ENCODE results near the gene IER3IP1. TPM values are rescaled to one million over a fixed set of nuclear protein-coding genes. Genes with fewer than 3 reads are reported as not detected.
A peak's percentile ranks its signal among the peaks of the same experiment; 100 is the strongest.
"Not testable (repeated sequence)": the region's sequence is repeated elsewhere in the genome, so short reads cannot be mapped to it uniquely, and the experiment has no call there.

The IER3IP1 gene
- total RNA-seq, result 1 to 10 TPM; 8.6 to 9.7 TPM

- peak within 1 kb of the TSS in 1 of 2 donors; percentile 85 for H3K27ac Mint-ChIP-seq
Observed at GRCh38 chr18:47175898-47176575, at the start of gene IER3IP1. Gene IER3IP1, minus strand, starts transcription at chr18:47176364. Its CDS starts 87 bp downstream, at chr18:47176277.

GRCh38 chr18:47215554-47216138 lies 39.5 kb upstream of the IER3IP1 start:
- Mint-ChIP-seq H3K27ac (no peak overlapping the region), H3K9me3 (no peaks in the 10 kb centered on the region), H3K36me3 (no peaks in the 10 kb centered on the region)
- ATAC-seq (peak; percentile 60 to 88), DNase-seq (ENCODE audit: low spot score in 2 of 2) (peak in 1 of 2 donors; percentile 13)

More at GRCh38 chr18:47175898-47176575, at the start of gene IER3IP1:
- no peaks in the 10 kb centered on the region for H3K9me3 Mint-ChIP-seq
- peak; percentile 83 to 91 for DNase-seq (ENCODE audit: low spot score in 2 of 2)
- ATAC-seq, result peak; percentile 93
- no peaks in the 10 kb centered on the region for H3K36me3 Mint-ChIP-seq

- no peak for ATAC-seq
- Mint-ChIP-seq H3K27ac (no peak overlapping the region), H3K9me3 (no peaks in the 10 kb centered on the region), H3K36me3 (no peaks in the 10 kb centered on the region)
- no peak for DNase-seq (ENCODE audit: low spot score in 2 of 2)
Observed at GRCh38 chr18:47209171-47209570, 33.0 kb upstream of the IER3IP1 start.

- ATAC-seq (no peak), DNase-seq (ENCODE audit: low spot score in 2 of 2) (no peak)
- Mint-ChIP-seq H3K9me3 (no peaks in the 10 kb centered on the region), H3K36me3 (no peaks in the 10 kb centered on the region), H3K27ac (no peak overlapping the region)
Observed at GRCh38 chr18:47206945-47207637, 30.9 kb upstream of the IER3IP1 start.

- DNase-seq (ENCODE audit: low spot score in 2 of 2) (peak in 1 of 2 donors; percentile 44), ATAC-seq (peak; percentile 41 to 51)
- Mint-ChIP-seq H3K9me3 (no peaks in the 10 kb centered on the region), H3K36me3 (no peaks in the 10 kb centered on the region), H3K27ac (no peak overlapping the region)
Observed at GRCh38 chr18:47204908-47205522, 28.9 kb upstream of the IER3IP1 start.

- H3K36me3 Mint-ChIP-seq, result no peaks in the 10 kb centered on the region
- no peak overlapping the region for H3K27ac Mint-ChIP-seq
- no peak for ATAC-seq
- no peak for DNase-seq (ENCODE audit: low spot score in 2 of 2)
- H3K9me3 Mint-ChIP-seq, result no peaks in the 10 kb centered on the region
Observed at GRCh38 chr18:47203626-47204464, 27.7 kb upstream of the IER3IP1 start.

- not testable (repeated sequence) for DNase-seq (ENCODE audit: low spot score in 2 of 2); H3K9me3 Mint-ChIP-seq; H3K36me3 Mint-ChIP-seq; H3K27ac Mint-ChIP-seq; ATAC-seq
Observed at GRCh38 chr18:47195961-47196360, 19.8 kb upstream of the IER3IP1 start.

GRCh38 chr18:47191961-47192360 lies 15.8 kb upstream of the IER3IP1 start:
- Mint-ChIP-seq H3K36me3 (peaks cover 0 to 4% of the 10 kb centered on the region in 2 donors), H3K27ac (no peak overlapping the region), H3K9me3 (no peaks in the 10 kb centered on the region)
- DNase-seq (ENCODE audit: low spot score in 2 of 2) (no peak), ATAC-seq (peak in 1 of 2 donors; percentile 74)

DNA sequence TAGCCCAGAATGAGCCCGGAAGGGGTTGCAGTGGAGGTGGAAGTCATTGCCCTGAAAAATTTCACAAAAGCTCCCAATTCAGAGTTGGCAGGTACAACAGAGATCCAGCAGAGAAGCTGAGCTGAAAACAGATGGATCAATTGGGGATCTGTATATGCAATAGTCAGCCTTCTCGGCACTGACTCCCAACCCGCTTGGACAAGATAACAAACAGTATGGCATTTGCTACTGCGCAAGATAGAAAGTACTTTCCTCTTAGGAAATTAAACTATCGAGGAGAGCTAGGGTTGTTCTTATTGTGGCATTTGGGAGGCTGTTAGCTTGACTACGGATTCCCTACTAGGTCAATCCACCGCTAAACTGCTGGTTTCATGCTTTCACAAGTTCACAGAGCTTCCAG lies 11.6 kb upstream of the IER3IP1 start:
- ATAC-seq (no peak), DNase-seq (ENCODE audit: low spot score in 2 of 2) (no peak)
- Mint-ChIP-seq H3K27ac (no peak overlapping the region), H3K36me3 (peaks cover 10 to 14% of the 10 kb centered on the region in 2 donors), H3K9me3 (peaks cover 7 to 22% of the 10 kb centered on the region in 2 donors)

GRCh38 chr18:47184419-47185050 lies 8.4 kb upstream of the IER3IP1 start:
- no peak for ATAC-seq
- peaks cover 7 to 22% of the 10 kb centered on the region in 2 donors for H3K9me3 Mint-ChIP-seq
- H3K27ac Mint-ChIP-seq, result no peak overlapping the region
- H3K36me3 Mint-ChIP-seq, result peaks cover 10 to 14% of the 10 kb centered on the region in 2 donors
- no peak for DNase-seq (ENCODE audit: low spot score in 2 of 2)

GRCh38 chr18:47182156-47182555 lies 6.0 kb upstream of the IER3IP1 start:
- ATAC-seq; H3K27ac Mint-ChIP-seq; DNase-seq (ENCODE audit: low spot score in 2 of 2): not testable (repeated sequence)
- Mint-ChIP-seq H3K9me3 (peaks cover 7 to 22% of the 10 kb centered on the region in 2 donors), H3K36me3 (peaks cover 10 to 14% of the 10 kb centered on the region in 2 donors)

DNA sequence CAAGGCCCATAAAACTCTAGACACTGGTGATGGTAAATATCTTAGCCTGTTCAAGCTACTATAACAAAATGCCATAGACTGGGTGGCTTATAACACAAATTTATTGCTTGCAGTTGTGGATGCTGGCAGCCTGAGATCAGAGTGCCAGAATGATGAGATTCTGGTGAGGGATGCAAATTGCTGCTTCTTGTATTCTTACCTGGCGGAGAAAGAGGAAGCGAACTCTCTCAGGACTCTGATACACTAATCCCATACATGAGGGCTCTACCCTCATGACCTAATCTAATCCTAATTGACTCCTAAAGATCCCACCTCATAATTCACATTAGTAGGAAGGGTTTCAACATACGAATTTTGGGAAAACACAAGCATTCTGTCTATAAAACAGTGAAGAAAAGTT lies 4.6 kb upstream of the IER3IP1 start:
- H3K27ac Mint-ChIP-seq, result no peak overlapping the region
- peaks cover 10 to 14% of the 10 kb centered on the region in 2 donors for H3K36me3 Mint-ChIP-seq
- peaks cover 7 to 19% of the 10 kb centered on the region in 2 donors for H3K9me3 Mint-ChIP-seq
- ATAC-seq (no peak), DNase-seq (ENCODE audit: low spot score in 2 of 2) (no peak)

GRCh38 chr18:47179520-47179919 lies 3.4 kb upstream of the IER3IP1 start:
- DNase-seq (ENCODE audit: low spot score in 2 of 2) (no peak), ATAC-seq (no peak)
- no peak overlapping the region for H3K27ac Mint-ChIP-seq
- peaks cover 0 to 11% of the 10 kb centered on the region in 2 donors for H3K9me3 Mint-ChIP-seq
- H3K36me3 Mint-ChIP-seq, result peaks cover 4 to 6% of the 10 kb centered on the region in 2 donors

DNA sequence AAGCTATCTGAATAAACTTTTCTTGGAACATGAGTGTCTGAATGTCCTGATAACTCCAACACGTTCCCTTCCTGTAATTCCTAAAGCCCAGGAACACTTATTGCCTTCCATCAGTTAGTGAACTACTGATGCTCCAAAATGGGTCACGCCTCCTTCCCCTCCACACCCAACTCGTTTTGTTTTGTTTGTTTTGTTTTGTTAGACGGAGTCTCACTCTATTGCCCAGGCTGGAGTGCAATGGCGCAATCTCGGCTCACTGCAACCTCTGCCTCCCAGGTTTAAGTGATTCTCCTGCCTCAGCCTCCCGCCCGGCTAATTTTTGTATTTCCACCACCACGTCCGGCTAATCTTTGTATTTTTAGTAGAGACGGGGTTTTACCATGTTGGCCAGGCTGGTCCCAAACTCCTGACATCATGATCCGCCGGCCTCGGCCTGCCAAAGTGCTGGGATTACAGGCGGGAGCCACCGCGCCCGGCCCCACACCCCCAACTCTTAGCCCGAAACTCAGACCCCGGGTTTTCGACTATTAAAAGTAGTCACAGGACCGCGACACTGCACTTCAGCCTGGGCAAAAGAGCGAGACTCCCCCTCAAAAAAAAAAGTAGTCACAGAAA lies 774 bp downstream of the IER3IP1 start:
- DNase-seq (ENCODE audit: low spot score in 2 of 2), result no peak
- peak; percentile 5 to 6 for ATAC-seq
- Mint-ChIP-seq H3K36me3 (no peaks in the 10 kb centered on the region), H3K9me3 (no peaks in the 10 kb centered on the region), H3K27ac (peak overlapping the region in 1 of 2 donors; percentile 85)

- Mint-ChIP-seq H3K9me3 (no peaks in the 10 kb centered on the region), H3K27ac (no peak overlapping the region), H3K36me3 (no peaks in the 10 kb centered on the region)
- no peak for DNase-seq (ENCODE audit: low spot score in 2 of 2)
- ATAC-seq, result no peak
Observed at GRCh38 chr18:47174545-47175116, 1.5 kb downstream of the IER3IP1 start.

Data from activated naive CD4-positive, alpha-beta T cell treated with anti-CD3 and anti-CD28 coated beads, Interleukin-2, amount 50 U/mL, for 72 hours (primary cell).